Forelimb muscle (tissue), 1 donor: ENCODE data around the gene BLM. TPM values are rescaled to one million over a fixed set of nuclear protein-coding genes. Genes with fewer than 3 reads are reported as not detected.
"Not testable (repeated sequence)": the region's sequence is repeated elsewhere in the genome, so short reads cannot be mapped to it uniquely, and the experiment has no call there.

Source experiments
- DNase-seq: peaks from one replicate; pipeline ENCODE4 v3.0.0-alpha.2; 2013; ENCODE audit warnings: low read depth
- polyA plus RNA-seq: library from polyadenylated mRNA; unstranded; fragments of 120-200 nt; gene quantifications from one replicate; pipeline ENCODE4 v1.2.1, GENCODE V29; 2013; ENCODE audit not compliant: insufficient read length

Gene BLM
- polyA plus RNA-seq, 1 donor, result 4.8 TPM

- DNase-seq, result no peak
Observed at GRCh38 chr15:90820481-90820880, 103.3 kb downstream of the BLM start.

- no peak for DNase-seq
Observed at GRCh38 chr15:90822204-90822955, 105.2 kb downstream of the BLM start.

- no peak for DNase-seq
Observed at GRCh38 chr15:90823455-90823974, 106.4 kb downstream of the BLM start.

- not testable (repeated sequence) for DNase-seq
Observed at GRCh38 chr15:90825115-90825899, 108.2 kb downstream of the BLM start.

- DNase-seq, result not testable (repeated sequence)
Observed at GRCh38 chr15:90826206-90826885, 109.2 kb downstream of the BLM start.

- no peak for DNase-seq
Observed at GRCh38 chr15:90826886-90827435, 109.8 kb downstream of the BLM start.

- DNase-seq, result no peak
Observed at GRCh38 chr15:90828111-90828510, 111.0 kb downstream of the BLM start.

- DNase-seq, result no peak
Observed at GRCh38 chr15:90829126-90829525, 112.0 kb downstream of the BLM start.

- DNase-seq, result no peak
Observed at GRCh38 chr15:90829942-90830440, 112.8 kb downstream of the BLM start.

- no peak for DNase-seq
Observed at GRCh38 chr15:90834626-90835025, 117.5 kb downstream of the BLM start.

GRCh38 chr15:90836296-90836871, 119.2 kb downstream of the BLM start:
- DNase-seq, result no peak

- DNase-seq, result no peak
Observed at GRCh38 chr15:90837094-90837493, 119.9 kb downstream of the BLM start.

- no peak for DNase-seq
Observed at GRCh38 chr15:90838139-90838538, 121.0 kb downstream of the BLM start.

GRCh38 chr15:90838544-90838943, 121.4 kb downstream of the BLM start:
- DNase-seq, result no peak

GRCh38 chr15:90839187-90840071, 122.3 kb downstream of the BLM start:
- DNase-seq, result no peak

- no peak for DNase-seq
Observed at GRCh38 chr15:90840157-90840855, 123.2 kb downstream of the BLM start.

- DNase-seq, result no peak
Observed at GRCh38 chr15:90840954-90841353, 123.8 kb downstream of the BLM start.

GRCh38 chr15:90844696-90845095, 127.5 kb downstream of the BLM start:
- no peak for DNase-seq

GRCh38 chr15:90845201-90845949, 128.2 kb downstream of the BLM start:
- no peak for DNase-seq
